ENCODE measurements around the gene ADCY5. TPM values are rescaled to one million over a fixed set of nuclear protein-coding genes. Genes with fewer than 3 reads are reported as not detected.
"Not testable (repeated sequence)": the region's sequence is repeated elsewhere in the genome, so short reads cannot be mapped to it uniquely, and the experiment has no call there.

Gene ADCY5
- total RNA-seq, 4 donors from 2014 or later, result 3.5 to 44.6 (median 14.5) TPM

- peaks cover 0 to 8% (median 0%) of the 10 kb centered on the region in 3 donors for H3K36me3 ChIP-seq
- DNase-seq, result no peak
- no peaks in the 10 kb centered on the region for H3K4me1 ChIP-seq
Observed at GRCh38 chr3:123256256-123256655, 192.6 kb downstream of the ADCY5 start.

DNA sequence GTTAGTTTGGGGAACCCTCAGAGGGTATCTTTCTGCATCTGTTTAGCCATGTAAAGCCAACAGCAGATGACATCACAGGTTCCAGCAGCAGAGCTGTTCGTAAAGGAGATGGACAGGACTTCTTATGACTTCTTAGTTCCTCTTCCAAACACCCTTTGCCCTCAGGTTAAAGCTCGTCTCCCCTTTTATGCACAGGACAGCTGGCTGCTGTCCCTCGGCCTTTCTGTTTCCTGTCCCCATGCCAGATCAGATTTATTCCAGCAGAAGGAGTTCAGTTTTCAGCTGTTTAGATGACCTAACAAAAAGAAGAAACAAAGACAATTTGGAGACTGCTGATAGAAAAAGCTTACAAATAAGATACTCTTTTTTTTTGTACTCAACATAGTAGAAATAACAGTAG is 202.0 kb downstream of the ADCY5 start:
- H3K4me3 ChIP-seq, result no peak overlapping the region
- H3K27ac ChIP-seq, result no peak overlapping the region
- TF ChIP-seq, protein P1, sequence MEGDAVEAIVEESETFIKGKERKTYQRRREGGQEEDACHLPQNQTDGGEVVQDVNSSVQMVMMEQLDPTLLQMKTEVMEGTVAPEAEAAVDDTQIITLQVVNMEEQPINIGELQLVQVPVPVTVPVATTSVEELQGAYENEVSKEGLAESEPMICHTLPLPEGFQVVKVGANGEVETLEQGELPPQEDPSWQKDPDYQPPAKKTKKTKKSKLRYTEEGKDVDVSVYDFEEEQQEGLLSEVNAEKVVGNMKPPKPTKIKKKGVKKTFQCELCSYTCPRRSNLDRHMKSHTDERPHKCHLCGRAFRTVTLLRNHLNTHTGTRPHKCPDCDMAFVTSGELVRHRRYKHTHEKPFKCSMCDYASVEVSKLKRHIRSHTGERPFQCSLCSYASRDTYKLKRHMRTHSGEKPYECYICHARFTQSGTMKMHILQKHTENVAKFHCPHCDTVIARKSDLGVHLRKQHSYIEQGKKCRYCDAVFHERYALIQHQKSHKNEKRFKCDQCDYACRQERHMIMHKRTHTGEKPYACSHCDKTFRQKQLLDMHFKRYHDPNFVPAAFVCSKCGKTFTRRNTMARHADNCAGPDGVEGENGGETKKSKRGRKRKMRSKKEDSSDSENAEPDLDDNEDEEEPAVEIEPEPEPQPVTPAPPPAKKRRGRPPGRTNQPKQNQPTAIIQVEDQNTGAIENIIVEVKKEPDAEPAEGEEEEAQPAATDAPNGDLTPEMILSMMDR (IDR thresholded peaks at IDR 0.05), result no peak
- no peak for TF ChIP-seq POLR2A (IDR thresholded peaks at IDR 0.05)
- peaks cover 0 to 22% (median 0%) of the 10 kb centered on the region in 3 donors for H3K36me3 ChIP-seq
- H3K27me3 ChIP-seq, result no peaks in the 10 kb centered on the region
- H3K4me1 ChIP-seq, result no peaks in the 10 kb centered on the region
- H3K9me3 ChIP-seq, result no peaks in the 10 kb centered on the region
- DNase-seq, result no peak

More at GRCh38 chr3:123256256-123256655, 192.6 kb downstream of the ADCY5 start:
- Histone ChIP-seq H3K27ac (no peak overlapping the region), H3K4me3 (no peak overlapping the region), H3K9me3 (no peaks in the 10 kb centered on the region), H3K27me3 (no peaks in the 10 kb centered on the region)
- no peak for TF ChIP-seq POLR2A (IDR thresholded peaks at IDR 0.05)
- TF ChIP-seq, protein P1 (IDR thresholded peaks at IDR 0.05), result no peak

GRCh38 chr3:123244128-123244527 is 204.8 kb downstream of the ADCY5 start:
- Histone ChIP-seq H3K9me3 (no peaks in the 10 kb centered on the region), H3K36me3 (peaks cover 0 to 20% (median 0%) of the 10 kb centered on the region in 3 donors), H3K4me3 (no peak overlapping the region), H3K27me3 (no peaks in the 10 kb centered on the region), H3K4me1 (no peaks in the 10 kb centered on the region), H3K27ac (no peak overlapping the region)
- no peak for TF ChIP-seq POLR2A (IDR thresholded peaks at IDR 0.05)
- TF ChIP-seq, protein P1 (IDR thresholded peaks at IDR 0.05), result no peak
- DNase-seq, result peak in 2 of 3 donors; percentile 18 to 52

DNA sequence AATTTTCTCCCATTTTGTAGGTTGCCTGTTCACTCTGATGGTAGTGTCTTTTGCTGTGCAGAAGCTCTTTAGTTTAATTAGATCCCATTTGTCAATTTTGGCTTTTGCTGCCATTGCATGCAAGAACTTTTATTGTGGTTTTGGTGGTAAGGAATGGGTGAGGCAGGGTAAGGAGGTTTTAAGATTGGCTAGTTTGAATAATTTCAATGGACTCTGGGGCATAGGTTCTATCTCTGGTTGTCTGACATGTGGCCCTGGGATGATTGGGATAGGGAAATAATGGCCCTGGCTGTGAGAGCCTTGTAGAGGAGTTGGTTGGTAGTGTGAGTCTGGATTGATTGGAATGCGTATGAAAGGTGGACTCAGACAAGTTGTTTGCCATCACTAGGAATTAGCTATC is 209.1 kb downstream of the ADCY5 start:
- H3K4me1 ChIP-seq, result no peaks in the 10 kb centered on the region
- H3K27ac ChIP-seq, result no peak overlapping the region
- no peak for TF ChIP-seq POLR2A (IDR thresholded peaks at IDR 0.05)
- TF ChIP-seq, protein P1 (IDR thresholded peaks at IDR 0.05), result no peak
- DNase-seq, result no peak
- no peaks in the 10 kb centered on the region for H3K36me3 ChIP-seq
- H3K4me3 ChIP-seq, result no peak overlapping the region
- no peaks in the 10 kb centered on the region for H3K9me3 ChIP-seq
- H3K27me3 ChIP-seq, result no peaks in the 10 kb centered on the region

- not testable (repeated sequence) for DNase-seq, H3K4me3 ChIP-seq, H3K27ac ChIP-seq, H3K4me1 ChIP-seq, H3K27me3 ChIP-seq, H3K9me3 ChIP-seq, H3K36me3 ChIP-seq
Observed at GRCh38 chr3:123239186-123239585, 209.7 kb downstream of the ADCY5 start.

DNA sequence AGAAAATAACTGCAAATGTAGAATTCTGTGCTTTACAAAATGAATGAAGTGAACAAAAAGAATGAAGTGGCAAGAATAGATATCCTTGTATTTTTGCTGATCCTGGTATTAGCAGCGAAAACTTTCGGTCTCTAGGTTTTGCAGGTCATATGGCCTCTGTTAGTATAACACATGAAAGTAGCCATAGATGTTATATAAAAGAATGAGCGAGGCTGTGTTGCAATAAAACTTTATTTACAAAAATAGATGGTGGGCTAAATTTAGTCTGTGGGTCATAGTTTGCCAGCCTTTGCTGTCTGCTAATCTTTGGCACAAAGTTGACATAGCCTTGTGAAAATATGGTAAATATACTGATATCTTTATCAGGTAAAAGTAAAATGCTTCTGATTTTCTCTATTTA is 212.0 kb downstream of the ADCY5 start:
- Histone ChIP-seq H3K4me1 (no peaks in the 10 kb centered on the region), H3K4me3 (no peak overlapping the region), H3K27ac (no peak overlapping the region), H3K27me3 (no peaks in the 10 kb centered on the region), H3K36me3 (no peaks in the 10 kb centered on the region), H3K9me3 (no peaks in the 10 kb centered on the region)
- TF ChIP-seq, protein P1 (IDR thresholded peaks at IDR 0.05), result no peak
- no peak for TF ChIP-seq POLR2A (IDR thresholded peaks at IDR 0.05)
- DNase-seq, result no peak

Other genes with a start within 250 kb of the ADCY5 start
- 10 to 100 TPM in 3 of 4 donors, 1 to 10 TPM in 1; 9.9 to 21.7 (median 16.5) TPM for gene SEC22A, start 247.1 kb downstream of the ADCY5 start, total RNA-seq
- 10 to 100 TPM; 19.8 to 53.6 (median 27.6) TPM for gene HACD2, start 136.0 kb upstream of the ADCY5 start, total RNA-seq

Measured in Peyer's patch (tissue), 4 donors.